ENCODE results near the gene MAP6.

Gene MAP6

DNA sequence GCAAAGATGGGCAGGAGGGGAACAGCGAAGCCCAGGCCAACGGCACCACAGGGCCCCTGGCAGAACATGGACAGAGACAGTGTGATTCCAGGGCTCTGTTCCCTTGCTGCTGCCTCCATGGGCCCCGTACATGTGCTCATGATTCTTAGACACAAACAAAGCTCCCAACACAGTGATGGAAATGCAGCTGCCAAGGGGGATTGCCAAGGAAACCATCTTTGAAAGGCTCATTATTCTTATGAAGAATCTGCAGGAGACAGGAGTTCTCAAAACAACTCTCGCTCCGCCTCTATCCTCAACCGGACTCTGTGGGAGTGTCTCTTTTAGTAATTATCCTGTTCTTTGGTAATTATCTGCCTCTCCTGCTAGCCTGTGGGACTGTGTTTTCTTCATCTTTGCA is 74.6 kb downstream of the MAP6 start:
- no peak overlapping the region for H3K4me3 ChIP-seq (replicated peaks; ENCODE audit: low read depth, low read length)
- no peak for DNase-seq (ENCODE audit: low read depth)
- TF ChIP-seq, protein P1, sequence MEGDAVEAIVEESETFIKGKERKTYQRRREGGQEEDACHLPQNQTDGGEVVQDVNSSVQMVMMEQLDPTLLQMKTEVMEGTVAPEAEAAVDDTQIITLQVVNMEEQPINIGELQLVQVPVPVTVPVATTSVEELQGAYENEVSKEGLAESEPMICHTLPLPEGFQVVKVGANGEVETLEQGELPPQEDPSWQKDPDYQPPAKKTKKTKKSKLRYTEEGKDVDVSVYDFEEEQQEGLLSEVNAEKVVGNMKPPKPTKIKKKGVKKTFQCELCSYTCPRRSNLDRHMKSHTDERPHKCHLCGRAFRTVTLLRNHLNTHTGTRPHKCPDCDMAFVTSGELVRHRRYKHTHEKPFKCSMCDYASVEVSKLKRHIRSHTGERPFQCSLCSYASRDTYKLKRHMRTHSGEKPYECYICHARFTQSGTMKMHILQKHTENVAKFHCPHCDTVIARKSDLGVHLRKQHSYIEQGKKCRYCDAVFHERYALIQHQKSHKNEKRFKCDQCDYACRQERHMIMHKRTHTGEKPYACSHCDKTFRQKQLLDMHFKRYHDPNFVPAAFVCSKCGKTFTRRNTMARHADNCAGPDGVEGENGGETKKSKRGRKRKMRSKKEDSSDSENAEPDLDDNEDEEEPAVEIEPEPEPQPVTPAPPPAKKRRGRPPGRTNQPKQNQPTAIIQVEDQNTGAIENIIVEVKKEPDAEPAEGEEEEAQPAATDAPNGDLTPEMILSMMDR (IDR thresholded peaks at IDR 0.05; ENCODE audit: low read length, missing control alignments) = no peak

DNA sequence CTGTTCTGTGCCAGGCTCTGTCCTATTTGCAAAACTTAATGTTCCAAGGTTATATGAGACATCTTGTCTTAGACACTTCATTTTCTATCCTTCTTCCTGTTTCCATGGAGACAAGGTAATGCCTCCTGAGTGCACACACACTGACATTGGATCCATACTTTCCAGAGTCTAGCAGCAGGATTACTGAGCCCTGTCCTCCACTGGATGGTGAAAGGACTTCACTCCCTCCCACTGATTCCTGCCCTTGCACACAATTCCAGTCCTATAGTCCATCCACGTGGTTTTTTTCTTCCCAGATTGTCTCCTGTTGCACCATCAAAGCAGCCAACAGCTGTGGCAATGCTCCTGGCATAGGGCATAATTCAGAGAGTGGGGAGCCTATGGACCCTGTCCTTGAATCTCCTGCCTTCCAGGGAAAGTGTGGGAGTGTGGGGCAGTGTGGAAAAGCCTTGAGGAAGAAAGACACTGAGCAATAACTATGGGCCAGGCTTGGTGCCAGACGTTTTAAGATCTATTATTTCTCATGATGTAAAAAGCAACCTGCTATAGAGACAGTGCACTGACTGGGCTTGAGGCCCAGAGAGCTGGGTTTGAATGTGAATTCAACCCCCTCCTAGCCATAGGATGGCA is 75.4 kb downstream of the MAP6 start:
- peak; percentile 48 for DNase-seq (ENCODE audit: low read depth)
- no peak overlapping the region for H3K4me3 ChIP-seq (replicated peaks; ENCODE audit: low read depth, low read length)

DNA sequence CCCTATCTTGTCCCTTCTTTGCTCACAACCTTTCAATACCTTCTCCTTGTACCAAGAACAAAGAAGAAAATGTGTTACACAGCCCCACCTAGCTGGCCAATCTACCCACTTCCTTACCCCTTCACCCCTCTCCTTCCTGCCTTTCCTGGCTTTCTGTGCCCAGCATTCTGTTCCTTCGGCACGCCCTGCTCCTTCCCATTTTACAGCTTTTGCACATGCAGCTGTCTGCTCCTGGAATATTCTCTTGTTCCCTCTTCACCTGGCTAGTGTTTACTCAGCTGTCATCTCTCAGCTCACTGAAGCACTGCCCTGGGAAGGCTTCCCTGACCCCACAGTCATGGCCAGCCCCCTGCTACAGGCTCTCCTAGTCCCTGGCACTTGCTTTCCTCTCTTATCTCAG is 76.1 kb downstream of the MAP6 start:
- TF ChIP-seq, protein P1 (IDR thresholded peaks at IDR 0.05; ENCODE audit: low read length, missing control alignments) = no peak
- H3K4me3 ChIP-seq (replicated peaks; ENCODE audit: low read depth, low read length) = no peak overlapping the region
- DNase-seq (ENCODE audit: low read depth) = no peak

More for the DNA sequence above, 75.4 kb downstream of the MAP6 start:
- TF ChIP-seq, protein P1 (IDR thresholded peaks at IDR 0.05; ENCODE audit: low read length, missing control alignments) = no peak

DNA sequence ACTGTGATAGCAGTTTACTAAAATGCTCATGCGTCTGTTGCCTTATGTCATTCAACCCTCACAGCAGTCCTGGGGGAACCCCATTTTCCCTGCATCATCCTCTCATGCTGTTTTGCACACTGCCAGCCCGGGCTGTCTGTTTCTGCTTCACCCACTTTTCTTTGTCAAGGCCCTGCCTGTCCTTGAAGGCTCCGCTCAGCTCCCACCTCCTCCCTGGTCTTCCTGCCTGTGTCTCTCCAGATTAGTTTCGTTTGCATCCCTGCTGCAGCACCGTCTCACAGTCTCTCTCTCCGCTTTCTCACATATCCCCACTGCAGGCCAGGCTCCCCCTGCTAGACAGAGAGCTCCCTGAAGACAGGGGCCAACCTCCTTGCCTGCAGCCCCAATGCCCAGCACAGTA is 76.9 kb downstream of the MAP6 start:
- no peak for DNase-seq (ENCODE audit: low read depth)
- TF ChIP-seq, protein P1 (IDR thresholded peaks at IDR 0.05; ENCODE audit: low read length, missing control alignments) = no peak
- H3K4me3 ChIP-seq (replicated peaks; ENCODE audit: low read depth, low read length) = no peak overlapping the region

DNA sequence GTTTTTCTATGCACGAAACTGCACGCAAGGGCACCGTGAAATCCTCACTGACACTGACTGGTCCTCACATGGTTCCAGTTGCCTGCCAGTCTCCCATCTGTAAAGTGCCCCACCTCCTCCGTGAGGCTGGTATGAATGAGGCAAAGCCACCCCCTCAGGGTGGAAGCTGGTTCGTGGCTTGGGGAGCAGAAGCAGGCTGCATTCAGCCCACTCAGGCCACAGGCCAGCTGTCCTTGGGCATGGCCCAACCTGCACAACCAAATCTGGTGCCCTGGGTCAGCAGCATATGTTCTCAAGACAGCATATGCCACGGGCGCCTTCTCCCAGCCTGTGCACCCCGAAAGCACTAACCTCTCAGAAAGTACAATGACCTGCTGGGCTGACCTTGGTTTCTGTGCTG is 77.5 kb downstream of the MAP6 start:
- DNase-seq (ENCODE audit: low read depth) = no peak
- TF ChIP-seq, protein P1 (IDR thresholded peaks at IDR 0.05; ENCODE audit: low read length, missing control alignments) = no peak
- no peak overlapping the region for H3K4me3 ChIP-seq (replicated peaks; ENCODE audit: low read depth, low read length)

DNA sequence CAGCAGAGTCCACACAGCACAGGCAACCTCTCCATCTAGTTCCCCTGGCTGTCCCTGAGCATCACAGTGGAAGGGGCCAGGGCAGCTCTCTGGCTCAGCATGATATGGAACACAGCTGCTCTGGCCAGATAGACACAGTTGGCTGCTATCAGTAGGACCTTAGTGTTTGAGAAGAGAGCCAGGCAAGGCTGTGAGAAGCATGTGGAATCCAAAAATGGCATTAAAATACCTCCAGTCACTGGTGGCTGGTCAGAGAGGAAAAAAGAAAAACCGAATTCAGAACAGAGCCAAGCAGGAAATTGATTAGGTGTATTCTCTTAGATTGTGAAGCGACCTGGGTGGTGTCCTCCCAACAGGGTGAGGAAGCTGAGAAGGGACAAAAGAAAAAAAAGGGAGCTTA is 78.9 kb downstream of the MAP6 start:
- no peak overlapping the region for H3K4me3 ChIP-seq (replicated peaks; ENCODE audit: low read depth, low read length)
- TF ChIP-seq, protein P1 (IDR thresholded peaks at IDR 0.05; ENCODE audit: low read length, missing control alignments) = no peak
- DNase-seq (ENCODE audit: low read depth) = no peak

DNA sequence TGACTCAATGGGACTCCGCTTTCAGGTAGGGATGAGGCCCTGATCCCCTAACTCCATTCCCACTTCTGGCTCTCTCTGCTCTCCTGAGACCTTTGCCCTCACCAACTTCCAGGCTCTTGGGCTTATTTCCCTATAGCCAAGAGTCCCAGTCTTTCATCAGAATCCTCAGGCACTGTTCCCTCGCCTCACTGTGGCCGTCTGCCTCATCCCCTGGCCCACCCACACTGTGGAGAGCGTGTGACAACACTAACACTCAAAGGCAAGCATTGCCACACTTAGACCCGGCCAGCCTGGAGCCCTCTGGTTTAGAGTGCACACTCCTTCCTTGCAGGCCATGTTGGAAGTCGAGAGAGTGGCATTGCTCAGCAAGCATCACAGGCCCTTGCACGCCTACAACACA is 79.8 kb downstream of the MAP6 start:
- TF ChIP-seq, protein P1 (IDR thresholded peaks at IDR 0.05; ENCODE audit: low read length, missing control alignments) = no peak
- no peak overlapping the region for H3K4me3 ChIP-seq (replicated peaks; ENCODE audit: low read depth, low read length)
- no peak for DNase-seq (ENCODE audit: low read depth)

Measured in fibroblast of pulmonary artery (primary cell).